ENCODE data around the gene PTPN23.
A peak's percentile ranks its signal among the peaks of the same experiment; 100 is the strongest.

The PTPN23 gene

GRCh38 chr3:47429476-47430270 lies 48.9 kb downstream of the PTPN23 start:
- no peaks in the 10 kb centered on the region for H3K27me3 Mint-ChIP-seq
- no peaks in the 10 kb centered on the region for H3K9me3 Mint-ChIP-seq
- H3K4me3 Mint-ChIP-seq, result no peak overlapping the region
- no peaks in the 10 kb centered on the region for H3K4me1 Mint-ChIP-seq (ENCODE audit: low read depth)
- H3K27ac Mint-ChIP-seq, result peak overlapping the region; percentile 0
- H3K36me3 Mint-ChIP-seq (ENCODE audit: low read depth), result peaks cover 33% of the 10 kb centered on the region

- H3K9me3 Mint-ChIP-seq, result no peaks in the 10 kb centered on the region
- no peaks in the 10 kb centered on the region for H3K27me3 Mint-ChIP-seq
- no peaks in the 10 kb centered on the region for H3K4me1 Mint-ChIP-seq (ENCODE audit: low read depth)
- no peak overlapping the region for H3K4me3 Mint-ChIP-seq
- H3K36me3 Mint-ChIP-seq (ENCODE audit: low read depth), result peaks cover 26% of the 10 kb centered on the region
- no peak overlapping the region for H3K27ac Mint-ChIP-seq
Measured at GRCh38 chr3:47430606-47431005, 49.8 kb downstream of the PTPN23 start.

GRCh38 chr3:47431225-47431624 lies 50.4 kb downstream of the PTPN23 start:
- H3K4me3 Mint-ChIP-seq, result no peak overlapping the region
- no peaks in the 10 kb centered on the region for H3K4me1 Mint-ChIP-seq (ENCODE audit: low read depth)
- H3K27ac Mint-ChIP-seq, result no peak overlapping the region
- H3K9me3 Mint-ChIP-seq, result no peaks in the 10 kb centered on the region
- peaks cover 26% of the 10 kb centered on the region for H3K36me3 Mint-ChIP-seq (ENCODE audit: low read depth)
- no peaks in the 10 kb centered on the region for H3K27me3 Mint-ChIP-seq

- no peaks in the 10 kb centered on the region for H3K9me3 Mint-ChIP-seq
- H3K36me3 Mint-ChIP-seq (ENCODE audit: low read depth), result peaks cover 26% of the 10 kb centered on the region
- H3K4me1 Mint-ChIP-seq (ENCODE audit: low read depth), result no peaks in the 10 kb centered on the region
- H3K27me3 Mint-ChIP-seq, result no peaks in the 10 kb centered on the region
- no peak overlapping the region for H3K4me3 Mint-ChIP-seq
- no peak overlapping the region for H3K27ac Mint-ChIP-seq
Measured at GRCh38 chr3:47432673-47433072, 51.9 kb downstream of the PTPN23 start.

- H3K4me1 Mint-ChIP-seq (ENCODE audit: low read depth), result no peaks in the 10 kb centered on the region
- peaks cover 38% of the 10 kb centered on the region for H3K36me3 Mint-ChIP-seq (ENCODE audit: low read depth)
- no peaks in the 10 kb centered on the region for H3K9me3 Mint-ChIP-seq
- H3K4me3 Mint-ChIP-seq, result no peak overlapping the region
- H3K27me3 Mint-ChIP-seq, result no peaks in the 10 kb centered on the region
- no peak overlapping the region for H3K27ac Mint-ChIP-seq
Measured at GRCh38 chr3:47433796-47434195, 53.0 kb downstream of the PTPN23 start.

GRCh38 chr3:47434849-47435248 lies 54.0 kb downstream of the PTPN23 start:
- Mint-ChIP-seq H3K9me3 (no peaks in the 10 kb centered on the region), H3K27me3 (no peaks in the 10 kb centered on the region), H3K36me3 (ENCODE audit: low read depth) (peaks cover 42% of the 10 kb centered on the region), H3K4me3 (no peak overlapping the region), H3K27ac (no peak overlapping the region), H3K4me1 (ENCODE audit: low read depth) (no peaks in the 10 kb centered on the region)

GRCh38 chr3:47436180-47436579 lies 55.4 kb downstream of the PTPN23 start:
- H3K27me3 Mint-ChIP-seq, result no peaks in the 10 kb centered on the region
- H3K4me1 Mint-ChIP-seq (ENCODE audit: low read depth), result no peaks in the 10 kb centered on the region
- H3K4me3 Mint-ChIP-seq, result no peak overlapping the region
- H3K36me3 Mint-ChIP-seq (ENCODE audit: low read depth), result peaks cover 46% of the 10 kb centered on the region
- no peaks in the 10 kb centered on the region for H3K9me3 Mint-ChIP-seq
- no peak overlapping the region for H3K27ac Mint-ChIP-seq

- no peaks in the 10 kb centered on the region for H3K4me1 Mint-ChIP-seq (ENCODE audit: low read depth)
- H3K27ac Mint-ChIP-seq, result no peak overlapping the region
- H3K4me3 Mint-ChIP-seq, result no peak overlapping the region
- no peaks in the 10 kb centered on the region for H3K27me3 Mint-ChIP-seq
- peaks cover 34% of the 10 kb centered on the region for H3K36me3 Mint-ChIP-seq (ENCODE audit: low read depth)
- H3K9me3 Mint-ChIP-seq, result no peaks in the 10 kb centered on the region
Measured at GRCh38 chr3:47440131-47440530, 59.3 kb downstream of the PTPN23 start.

GRCh38 chr3:47441796-47442551 lies 61.2 kb downstream of the PTPN23 start:
- Mint-ChIP-seq H3K4me3 (no peak overlapping the region), H3K4me1 (ENCODE audit: low read depth) (no peaks in the 10 kb centered on the region), H3K36me3 (ENCODE audit: low read depth) (peaks cover 39% of the 10 kb centered on the region), H3K27ac (no peak overlapping the region), H3K27me3 (no peaks in the 10 kb centered on the region), H3K9me3 (no peaks in the 10 kb centered on the region)

GRCh38 chr3:47443611-47443995 lies 62.8 kb downstream of the PTPN23 start:
- Mint-ChIP-seq H3K4me1 (ENCODE audit: low read depth) (peaks cover 6% of the 10 kb centered on the region), H3K36me3 (ENCODE audit: low read depth) (peaks cover 38% of the 10 kb centered on the region), H3K27ac (no peak overlapping the region), H3K27me3 (no peaks in the 10 kb centered on the region), H3K4me3 (no peak overlapping the region), H3K9me3 (no peaks in the 10 kb centered on the region)

- Mint-ChIP-seq H3K27ac (no peak overlapping the region), H3K4me3 (no peak overlapping the region), H3K36me3 (ENCODE audit: low read depth) (peaks cover 39% of the 10 kb centered on the region), H3K4me1 (ENCODE audit: low read depth) (peaks cover 7% of the 10 kb centered on the region), H3K9me3 (no peaks in the 10 kb centered on the region), H3K27me3 (no peaks in the 10 kb centered on the region)
Measured at GRCh38 chr3:47444103-47444502, 63.3 kb downstream of the PTPN23 start.

GRCh38 chr3:47452453-47453215 lies 71.8 kb downstream of the PTPN23 start:
- Mint-ChIP-seq H3K4me1 (ENCODE audit: low read depth) (peaks cover 39% of the 10 kb centered on the region), H3K9me3 (no peaks in the 10 kb centered on the region), H3K4me3 (no peak overlapping the region), H3K27ac (no peak overlapping the region), H3K36me3 (ENCODE audit: low read depth) (peaks cover 25% of the 10 kb centered on the region), H3K27me3 (no peaks in the 10 kb centered on the region)

GRCh38 chr3:47455806-47456452 lies 75.1 kb downstream of the PTPN23 start:
- Mint-ChIP-seq H3K27me3 (no peaks in the 10 kb centered on the region), H3K27ac (no peak overlapping the region), H3K4me3 (no peak overlapping the region)

GRCh38 chr3:47456984-47457383 lies 76.2 kb downstream of the PTPN23 start:
- Mint-ChIP-seq H3K36me3 (ENCODE audit: low read depth) (peaks cover 22% of the 10 kb centered on the region), H3K9me3 (peaks cover 5% of the 10 kb centered on the region), H3K4me3 (no peak overlapping the region), H3K27ac (no peak overlapping the region), H3K4me1 (ENCODE audit: low read depth) (peaks cover 30% of the 10 kb centered on the region), H3K27me3 (no peaks in the 10 kb centered on the region)

More at GRCh38 chr3:47455806-47456452, 75.1 kb downstream of the PTPN23 start:
- Mint-ChIP-seq H3K4me1 (ENCODE audit: low read depth) (peaks cover 34% of the 10 kb centered on the region), H3K36me3 (ENCODE audit: low read depth) (peaks cover 22% of the 10 kb centered on the region), H3K9me3 (peaks cover 5% of the 10 kb centered on the region)
